ENCODE data around the gene CD302.
"Not testable (repeated sequence)": the region's sequence is repeated elsewhere in the genome, so short reads cannot be mapped to it uniquely, and the experiment has no call there.

The CD302 gene

DNA sequence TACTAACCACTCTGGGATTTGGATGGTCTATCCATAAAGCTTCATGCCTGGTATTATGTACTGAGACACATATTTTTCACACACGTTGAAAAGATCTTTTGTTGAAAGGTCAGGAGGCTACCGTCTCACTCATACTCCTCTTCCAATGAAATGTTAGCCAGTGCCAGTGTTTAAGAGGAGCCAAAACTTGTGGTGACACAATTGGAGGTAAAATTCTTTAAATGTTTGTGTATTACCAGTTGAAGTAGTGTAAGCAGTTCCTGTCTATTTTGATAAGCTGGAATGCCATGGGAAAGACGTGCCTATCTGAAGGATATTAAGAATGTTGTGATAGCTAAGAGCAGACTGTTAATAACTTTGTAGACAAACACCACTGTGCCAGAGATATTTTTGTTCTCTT is 53.6 kb downstream of the CD302 start:
- no peak for DNase-seq

DNA sequence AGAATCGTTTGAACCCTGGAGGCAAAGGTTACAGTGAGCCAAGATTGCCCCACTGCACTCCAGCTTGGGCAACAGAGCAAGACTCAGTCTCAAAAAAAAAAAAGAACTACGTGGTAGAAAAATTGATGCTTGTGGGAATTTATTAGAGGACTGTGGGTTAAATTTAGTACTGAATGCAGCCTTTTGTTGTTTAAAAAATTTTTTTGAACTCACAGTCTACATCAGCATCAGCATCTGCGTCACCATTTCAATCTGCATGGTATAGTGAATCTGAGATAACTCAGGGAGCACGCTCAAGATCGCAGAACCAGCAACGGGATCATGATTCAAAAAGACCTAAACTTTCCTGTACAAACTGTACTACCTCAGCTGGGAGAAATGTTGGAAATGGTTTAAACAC is 55.2 kb downstream of the CD302 start:
- DNase-seq: no peak

DNA sequence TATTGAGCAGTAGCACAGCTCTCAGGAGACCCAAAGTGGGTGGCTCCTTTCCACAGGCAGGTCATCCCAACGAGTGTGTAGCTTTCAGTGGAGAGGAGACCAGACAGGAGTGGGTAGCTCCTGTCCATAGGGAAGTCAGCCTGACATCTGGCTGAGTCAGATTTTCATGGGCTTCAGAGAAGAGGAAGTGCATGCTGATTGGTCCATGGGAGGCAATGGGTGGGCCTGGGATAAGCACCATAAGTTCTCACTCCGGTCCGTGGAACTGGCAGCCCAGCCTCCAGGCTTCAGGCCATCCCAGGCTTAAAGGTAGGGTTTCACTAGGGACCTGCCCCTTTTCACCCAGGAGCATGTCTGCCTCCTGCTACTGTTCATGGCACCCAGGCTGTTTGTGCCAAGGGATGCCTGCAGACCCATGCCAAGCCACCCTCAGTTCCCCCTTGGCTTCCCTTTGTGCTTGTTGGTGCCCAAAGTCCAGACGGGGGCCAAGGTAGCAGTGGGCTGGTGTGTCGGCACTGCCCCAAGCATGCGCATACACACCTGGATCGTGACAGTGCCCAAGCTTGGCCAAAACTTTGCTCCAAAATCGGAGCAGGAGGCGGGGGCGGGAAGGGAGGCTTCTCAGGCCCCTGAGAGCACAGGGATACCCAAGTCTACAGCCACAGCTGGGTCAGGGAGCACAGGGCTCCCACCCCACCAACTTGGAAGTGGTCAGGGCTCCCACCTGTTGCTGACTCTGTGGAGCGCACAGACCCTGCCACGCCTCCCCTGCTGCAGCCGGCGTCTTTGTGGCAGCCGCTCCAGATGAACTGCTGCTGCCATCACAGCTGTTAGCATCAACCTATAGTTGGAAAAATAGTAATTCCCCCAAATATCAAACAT is 59.3 kb downstream of the CD302 start:
- DNase-seq: no peak

DNA sequence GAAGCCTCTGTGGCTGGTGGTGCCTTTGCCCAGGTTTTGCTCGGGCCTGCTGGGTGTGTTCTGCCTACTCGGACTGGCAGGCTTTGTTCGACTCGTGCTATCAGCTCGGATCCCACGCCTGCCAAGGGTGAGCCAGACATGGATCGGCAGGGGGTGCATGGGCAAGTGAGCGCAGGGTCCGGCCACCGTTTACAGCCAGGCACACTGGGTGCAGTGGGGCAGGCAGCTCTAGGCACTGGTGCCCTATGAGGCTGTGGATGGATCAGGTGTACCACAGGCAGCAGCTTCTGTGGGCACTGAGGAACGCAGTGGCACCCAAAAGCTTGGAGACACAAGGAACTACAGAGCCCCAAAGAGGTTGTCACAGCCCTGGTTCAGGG is 60.1 kb downstream of the CD302 start:
- DNase-seq: no peak

DNA sequence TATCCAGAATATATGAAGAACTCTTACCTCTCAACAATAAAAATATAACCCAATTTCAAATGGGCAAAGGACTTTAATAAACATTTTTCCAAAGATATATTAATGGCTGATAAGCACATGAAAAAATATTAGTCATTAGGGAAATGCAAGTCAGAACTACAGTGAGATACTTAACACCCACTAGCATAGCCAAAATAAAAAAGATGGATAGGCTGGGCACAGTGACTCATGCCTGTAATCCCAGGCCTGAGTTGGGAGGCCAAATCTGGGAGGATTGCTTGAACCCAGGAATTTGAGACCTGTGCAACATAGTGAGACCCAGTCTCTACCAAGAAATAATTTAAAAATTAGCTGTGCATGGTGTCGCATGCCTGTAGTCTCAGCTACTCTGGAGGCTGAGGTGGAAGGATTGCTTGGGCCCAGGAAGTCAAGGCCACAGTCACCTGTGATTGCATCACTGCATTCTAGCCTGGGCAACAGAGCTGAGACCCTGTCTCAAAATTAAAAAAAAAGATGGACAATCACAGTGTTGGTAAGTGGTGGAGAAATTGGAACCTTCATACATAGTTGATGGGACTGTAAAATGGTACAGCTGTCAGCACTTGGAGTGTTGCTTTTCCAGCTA is 60.6 kb downstream of the CD302 start:
- no peak for DNase-seq

DNA sequence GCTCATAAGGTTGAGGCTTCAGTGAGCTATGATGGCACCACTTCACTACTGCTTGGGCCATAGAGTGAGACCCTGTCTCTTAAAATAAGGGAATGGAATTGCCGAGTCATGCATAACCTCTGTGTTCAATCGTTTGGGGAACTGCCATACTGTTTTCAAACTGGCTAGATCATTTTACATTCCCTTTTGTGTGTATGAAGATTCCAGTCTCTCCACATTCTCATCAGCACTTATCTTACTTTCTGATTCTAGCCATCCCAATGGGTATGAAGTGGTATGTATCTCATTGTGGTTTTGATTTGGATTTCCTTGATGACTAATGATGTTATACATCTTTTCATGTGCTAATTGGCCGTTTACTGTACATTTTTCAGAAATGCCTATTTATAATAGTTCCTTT is 62.0 kb downstream of the CD302 start:
- no peak for DNase-seq

DNA sequence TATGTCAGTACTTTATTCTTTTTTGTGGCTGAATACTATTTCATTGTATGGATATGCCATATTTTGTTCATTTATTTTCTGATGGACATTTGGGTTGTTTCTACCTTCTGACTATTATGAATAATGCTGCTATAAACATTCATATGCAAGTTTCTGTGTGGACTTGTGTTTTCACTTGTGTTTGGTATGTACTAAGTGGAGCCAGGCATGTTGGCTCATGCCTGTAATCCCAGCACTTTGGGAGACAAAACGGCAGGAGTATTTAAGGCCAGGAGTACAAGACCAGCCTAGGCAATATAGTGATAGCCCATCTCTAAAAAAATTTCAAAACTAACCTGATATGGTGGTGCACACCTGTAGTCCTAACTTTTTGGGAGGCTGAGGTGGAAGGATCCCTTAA is 62.4 kb downstream of the CD302 start:
- DNase-seq: no peak

DNA sequence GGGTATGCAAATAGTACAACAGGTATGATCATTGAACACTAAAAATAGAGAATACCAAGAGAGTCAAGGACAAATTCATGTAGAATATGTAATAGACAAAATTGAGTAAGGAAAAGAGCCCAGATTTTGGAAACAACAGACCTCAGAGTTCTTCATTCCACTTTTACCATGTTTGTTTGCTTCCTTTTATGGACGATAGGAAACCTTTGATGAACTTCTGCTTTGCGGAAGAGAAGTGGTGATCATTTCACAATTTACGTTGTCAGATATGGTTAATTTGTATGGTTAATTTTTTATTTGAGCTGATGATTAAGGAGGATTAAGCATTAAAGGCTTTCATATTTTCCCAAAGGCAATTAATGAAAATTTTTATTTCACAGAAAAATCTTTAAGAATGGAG is 69.4 kb downstream of the CD302 start:
- DNase-seq: no peak

DNA sequence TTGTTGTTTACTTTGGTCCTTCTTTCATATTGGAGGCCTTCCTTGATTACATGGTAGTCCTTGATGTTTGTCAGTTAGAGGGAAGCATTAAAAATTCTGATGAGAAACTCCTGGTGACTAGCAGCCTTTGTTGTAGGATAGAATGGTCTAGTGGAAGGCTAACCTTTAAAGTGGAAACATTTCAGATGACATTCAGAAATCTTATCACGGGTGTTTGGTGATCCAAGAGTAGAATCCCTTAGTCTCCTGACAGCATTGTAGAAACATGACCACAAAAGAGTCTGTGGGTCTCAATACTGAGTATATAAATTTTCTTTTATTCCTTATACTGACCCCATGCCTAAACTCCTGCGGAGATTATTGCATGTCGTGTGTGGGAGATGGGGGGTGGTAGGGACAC is 72.3 kb downstream of the CD302 start:
- no peak for DNase-seq

DNA sequence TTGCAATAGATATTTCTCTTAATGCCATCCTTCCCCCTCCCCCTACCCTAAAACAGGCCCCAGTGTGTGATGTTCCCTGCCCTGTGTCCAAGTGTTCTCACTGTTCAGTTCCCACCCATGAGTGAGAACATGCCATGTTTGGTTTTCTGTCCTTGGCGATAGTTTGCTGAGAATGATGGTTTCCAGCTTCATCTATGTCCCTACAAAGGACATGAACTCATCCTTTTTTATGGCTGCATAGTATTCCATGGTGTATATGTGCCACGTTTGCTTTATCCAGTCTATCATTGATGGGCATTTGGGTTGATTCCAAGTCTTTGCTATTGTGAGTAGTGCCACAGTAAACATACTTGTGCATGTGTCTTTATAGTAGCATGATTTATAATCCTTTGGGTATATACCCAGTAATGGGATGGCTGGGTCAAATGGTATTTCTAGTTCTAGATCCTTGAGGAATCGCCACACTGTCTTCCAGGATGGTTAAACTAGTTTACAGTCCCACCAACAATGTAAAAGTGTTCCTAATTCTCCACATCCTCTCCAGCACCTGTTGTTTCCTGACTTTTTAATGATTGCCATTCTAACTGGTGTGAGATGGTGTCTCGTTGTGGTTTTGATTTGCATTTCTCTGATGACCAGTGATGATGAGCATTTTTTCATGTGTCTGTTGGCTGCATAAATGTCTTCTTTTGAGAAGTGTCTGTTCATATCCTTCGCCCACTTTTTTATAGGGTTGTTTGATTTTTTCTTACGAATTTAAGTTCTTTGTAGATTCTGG is 73.0 kb downstream of the CD302 start:
- DNase-seq: not testable (repeated sequence)

DNA sequence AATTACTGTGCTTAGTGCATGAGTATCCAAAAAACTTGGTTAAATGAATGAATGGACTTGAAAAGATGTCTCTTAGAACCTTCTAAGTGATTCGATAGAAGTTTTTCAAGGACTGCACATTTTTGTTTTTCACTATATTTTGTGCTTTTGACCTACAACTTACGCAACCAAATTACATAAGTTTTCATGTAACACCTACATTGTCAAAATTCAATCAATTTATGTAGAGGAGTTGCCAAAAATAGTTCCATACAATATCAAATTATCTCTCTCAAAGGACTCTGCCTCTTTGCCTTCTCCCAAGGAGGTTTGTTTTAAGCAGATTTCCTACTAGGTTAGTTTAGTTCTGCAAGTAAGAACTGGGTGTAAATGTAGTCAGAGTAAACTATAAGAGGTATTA is 75.4 kb downstream of the CD302 start:
- no peak for DNase-seq

DNA sequence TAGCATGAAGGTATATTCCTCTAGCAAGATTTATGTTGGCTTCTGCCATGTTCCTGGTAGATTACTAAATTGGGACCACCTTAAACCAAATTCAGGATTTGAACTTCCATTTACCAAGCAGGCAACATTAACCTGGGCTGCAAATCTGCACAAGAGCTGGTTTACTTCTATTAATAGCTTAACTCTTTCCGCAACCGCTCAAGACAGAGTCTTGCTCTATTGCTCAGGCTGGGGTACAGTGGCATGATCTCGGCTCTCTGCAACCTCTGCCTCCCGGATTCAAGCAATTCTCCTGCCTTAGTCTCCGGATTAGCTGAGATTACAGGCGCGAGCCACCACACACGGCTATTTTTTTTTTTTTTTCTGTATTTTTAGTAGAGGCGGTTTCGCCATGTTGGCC is 77.3 kb downstream of the CD302 start:
- no peak for DNase-seq

Measured in NCI-H1092 (cell line).